ENCODE data around the gene PPIE. TPM values are rescaled to one million over a fixed set of nuclear protein-coding genes. Genes with fewer than 3 reads are reported as not detected.

The PPIE gene
- total RNA-seq, 2 donors from 2014 or later = 22.6 to 23.4 TPM

DNA sequence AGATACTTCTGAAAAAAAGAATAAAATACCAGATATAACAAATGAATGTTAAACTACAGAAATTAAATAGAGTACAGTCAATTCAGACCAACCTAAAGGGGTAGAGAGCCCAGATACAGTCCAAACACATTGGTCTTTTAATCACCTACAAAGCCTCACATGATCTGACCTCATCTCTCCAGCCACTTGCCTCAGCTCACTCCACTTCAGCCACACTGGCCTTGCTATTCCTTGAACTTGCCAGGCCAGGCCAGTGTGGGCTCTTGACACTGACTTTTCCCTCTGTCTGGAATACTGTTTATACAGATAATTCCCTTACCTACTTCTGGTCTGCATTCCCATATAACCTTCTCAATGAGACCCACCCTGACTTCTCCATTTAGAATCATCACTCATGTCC lies 17.0 kb upstream of the PPIE start:
- Histone ChIP-seq H3K4me1 (no peaks in the 10 kb centered on the region), H3K27me3 (no peaks in the 10 kb centered on the region), H3K36me3 (no peaks in the 10 kb centered on the region), H3K9me3 (no peaks in the 10 kb centered on the region), H3K4me3 (no peak overlapping the region), H3K27ac (no peak overlapping the region)
- DNase-seq (ENCODE audit: low spot score) = no peak
- TF ChIP-seq, protein P1, sequence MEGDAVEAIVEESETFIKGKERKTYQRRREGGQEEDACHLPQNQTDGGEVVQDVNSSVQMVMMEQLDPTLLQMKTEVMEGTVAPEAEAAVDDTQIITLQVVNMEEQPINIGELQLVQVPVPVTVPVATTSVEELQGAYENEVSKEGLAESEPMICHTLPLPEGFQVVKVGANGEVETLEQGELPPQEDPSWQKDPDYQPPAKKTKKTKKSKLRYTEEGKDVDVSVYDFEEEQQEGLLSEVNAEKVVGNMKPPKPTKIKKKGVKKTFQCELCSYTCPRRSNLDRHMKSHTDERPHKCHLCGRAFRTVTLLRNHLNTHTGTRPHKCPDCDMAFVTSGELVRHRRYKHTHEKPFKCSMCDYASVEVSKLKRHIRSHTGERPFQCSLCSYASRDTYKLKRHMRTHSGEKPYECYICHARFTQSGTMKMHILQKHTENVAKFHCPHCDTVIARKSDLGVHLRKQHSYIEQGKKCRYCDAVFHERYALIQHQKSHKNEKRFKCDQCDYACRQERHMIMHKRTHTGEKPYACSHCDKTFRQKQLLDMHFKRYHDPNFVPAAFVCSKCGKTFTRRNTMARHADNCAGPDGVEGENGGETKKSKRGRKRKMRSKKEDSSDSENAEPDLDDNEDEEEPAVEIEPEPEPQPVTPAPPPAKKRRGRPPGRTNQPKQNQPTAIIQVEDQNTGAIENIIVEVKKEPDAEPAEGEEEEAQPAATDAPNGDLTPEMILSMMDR (IDR thresholded peaks at IDR 0.05) = no peak

GRCh38 chr1:39722495-39722894 lies 16.2 kb upstream of the PPIE start:
- H3K9me3 ChIP-seq = no peaks in the 10 kb centered on the region
- no peaks in the 10 kb centered on the region for H3K36me3 ChIP-seq
- H3K4me1 ChIP-seq = no peaks in the 10 kb centered on the region
- no peak for DNase-seq (ENCODE audit: low spot score)
- no peak overlapping the region for H3K4me3 ChIP-seq
- H3K27me3 ChIP-seq = no peaks in the 10 kb centered on the region
- TF ChIP-seq, protein P1 (IDR thresholded peaks at IDR 0.05) = no peak
- no peak overlapping the region for H3K27ac ChIP-seq

DNA sequence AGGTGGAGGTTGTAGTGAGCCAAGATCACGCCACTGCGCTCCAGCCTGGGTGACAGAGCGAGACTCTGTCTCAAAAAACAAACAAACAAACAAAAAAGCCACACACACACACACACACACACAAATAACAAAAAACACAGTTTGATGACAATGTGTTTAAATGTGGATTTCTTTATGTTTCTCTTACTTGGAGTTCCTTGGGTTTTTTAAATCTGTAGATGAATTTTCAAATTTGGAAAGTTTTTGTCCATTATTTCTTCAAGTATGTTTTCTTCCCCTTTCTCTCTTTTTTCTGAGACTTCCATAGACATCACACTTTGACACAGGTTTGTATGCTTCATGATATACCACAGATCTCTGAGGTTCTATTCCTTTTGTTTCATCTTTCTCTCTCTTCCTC lies 12.1 kb upstream of the PPIE start:
- no peak overlapping the region for H3K27ac ChIP-seq
- no peaks in the 10 kb centered on the region for H3K4me1 ChIP-seq
- H3K27me3 ChIP-seq = no peaks in the 10 kb centered on the region
- no peak overlapping the region for H3K4me3 ChIP-seq
- TF ChIP-seq, protein P1 (IDR thresholded peaks at IDR 0.05) = no peak
- H3K9me3 ChIP-seq = no peaks in the 10 kb centered on the region
- no peaks in the 10 kb centered on the region for H3K36me3 ChIP-seq
- DNase-seq (ENCODE audit: low spot score) = no peak

DNA sequence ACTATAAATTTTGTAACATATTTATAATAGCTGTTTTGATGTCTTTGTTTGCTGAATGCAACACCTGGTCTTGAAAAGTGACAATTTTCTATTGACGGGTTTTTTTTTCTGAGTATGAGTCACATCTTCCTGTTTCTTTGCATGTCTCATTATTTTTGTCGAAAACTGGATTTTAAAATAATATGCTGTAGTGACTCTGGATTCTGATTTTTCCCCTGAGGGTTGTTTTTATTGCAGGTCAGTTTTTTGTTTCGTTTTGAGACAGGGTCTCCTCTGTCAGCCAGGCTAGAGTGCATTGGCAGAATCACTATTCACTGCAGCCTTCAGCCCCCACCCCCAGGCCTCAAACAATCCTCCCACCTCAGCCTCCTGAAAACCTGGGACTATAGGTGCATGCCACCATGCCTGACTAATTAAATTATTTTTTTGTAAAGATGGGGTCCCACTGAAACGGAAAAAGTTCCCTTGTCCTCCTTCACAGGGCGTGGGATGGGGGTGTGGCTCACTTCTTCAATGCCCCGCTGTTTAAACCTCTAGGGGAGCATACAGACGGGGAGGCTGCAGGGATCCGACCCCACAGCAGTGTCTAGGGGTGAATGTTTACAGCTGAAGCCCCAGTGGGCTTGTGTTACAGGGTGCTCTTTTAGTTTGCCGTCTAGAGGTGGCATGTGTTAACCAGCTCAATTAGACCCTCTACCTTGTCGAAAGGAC lies 11.3 kb upstream of the PPIE start:
- Histone ChIP-seq H3K27ac (no peak overlapping the region), H3K36me3 (no peaks in the 10 kb centered on the region), H3K27me3 (no peaks in the 10 kb centered on the region), H3K4me1 (no peaks in the 10 kb centered on the region), H3K9me3 (no peaks in the 10 kb centered on the region), H3K4me3 (no peak overlapping the region)
- TF ChIP-seq, protein P1 (IDR thresholded peaks at IDR 0.05) = no peak
- no peak for DNase-seq (ENCODE audit: low spot score)

GRCh38 chr1:39727932-39728317 lies 10.8 kb upstream of the PPIE start:
- DNase-seq (ENCODE audit: low spot score) = no peak
- H3K27me3 ChIP-seq = no peaks in the 10 kb centered on the region
- H3K4me3 ChIP-seq = no peak overlapping the region
- H3K27ac ChIP-seq = no peak overlapping the region
- no peaks in the 10 kb centered on the region for H3K9me3 ChIP-seq
- no peaks in the 10 kb centered on the region for H3K4me1 ChIP-seq
- no peaks in the 10 kb centered on the region for H3K36me3 ChIP-seq
- TF ChIP-seq, protein P1 (IDR thresholded peaks at IDR 0.05) = no peak

- no peaks in the 10 kb centered on the region for H3K36me3 ChIP-seq
- H3K4me3 ChIP-seq = no peak overlapping the region
- H3K27ac ChIP-seq = no peak overlapping the region
- H3K9me3 ChIP-seq = no peaks in the 10 kb centered on the region
- no peak for DNase-seq (ENCODE audit: low spot score)
- TF ChIP-seq, protein P1 (IDR thresholded peaks at IDR 0.05) = no peak
- no peaks in the 10 kb centered on the region for H3K4me1 ChIP-seq
- H3K27me3 ChIP-seq = no peaks in the 10 kb centered on the region
Observed at GRCh38 chr1:39729030-39729429, 9.7 kb upstream of the PPIE start.
